Mesothelial cell of epicardium (in vitro differentiated cells): ENCODE measurements around the gene SMG6. TPM values are rescaled to one million over a fixed set of nuclear protein-coding genes. Genes with fewer than 3 reads are reported as not detected.

Experiments used
- DNase-seq, 2 experiments: peaks; one replicate each; pipeline ENCODE4 v3.0.0; 2021; ENCODE audit warnings: low spot score in 2 of 2; ENCODE audit not compliant: unreplicated experiment in 2 of 2
- H3K27ac Mint-ChIP-seq: 2 replicates; pipeline ENCODE4 v1.8.0; 2021; ENCODE audit warnings: mixed read lengths
- H3K27me3 Mint-ChIP-seq: 2 replicates; pipeline ENCODE4 v1.8.0; 2021; ENCODE audit warnings: low read depth, mixed read lengths
- H3K36me3 Mint-ChIP-seq: 2 replicates; pipeline ENCODE4 v1.8.0; 2021; ENCODE audit warnings: mixed read lengths
- H3K4me1 Mint-ChIP-seq: 2 replicates; pipeline ENCODE4 v1.8.0; 2021; ENCODE audit warnings: mixed read lengths
- H3K4me3 Mint-ChIP-seq: 2 replicates; pipeline ENCODE4 v1.8.0; 2021; ENCODE audit warnings: mild to moderate bottlenecking, moderate library complexity, mixed read lengths
- H3K9me3 Mint-ChIP-seq: 2 replicates; pipeline ENCODE4 v1.8.0; 2021; ENCODE audit warnings: mixed read lengths
- CTCF ChIP-seq: fragments of 200-600 bp; sonication (generic); IDR thresholded peaks from one replicate; pipeline ENCODE4 v1.5.0; 2021; ENCODE audit warnings: antibody characterized with exemption; ENCODE audit not compliant: unreplicated experiment
- total RNA-seq: library from RNA; stranded (reverse); gene quantifications from 3 replicates; pipeline ENCODE4 v1.2.1, GENCODE V29; 2021

Gene SMG6
- total RNA-seq, 1 donor from 2014 or later: 58.3 TPM

- H3K4me3 Mint-ChIP-seq: no peak overlapping the region
- no peak for TF ChIP-seq CTCF
- H3K9me3 Mint-ChIP-seq: no peaks in the 10 kb centered on the region
- H3K36me3 Mint-ChIP-seq: peaks cover 3% of the 10 kb centered on the region
- no peak for DNase-seq
- H3K27ac Mint-ChIP-seq: peak overlapping the region; percentile 99
- H3K27me3 Mint-ChIP-seq: no peaks in the 10 kb centered on the region
- H3K4me1 Mint-ChIP-seq: peaks cover 50% of the 10 kb centered on the region
Observed at GRCh38 chr17:2138318-2138717, 165.3 kb downstream of the SMG6 start.

GRCh38 chr17:2137342-2138098, 166.1 kb downstream of the SMG6 start:
- no peak for DNase-seq
- peak overlapping the region; percentile 14 for H3K4me3 Mint-ChIP-seq
- H3K27me3 Mint-ChIP-seq: no peaks in the 10 kb centered on the region
- no peaks in the 10 kb centered on the region for H3K9me3 Mint-ChIP-seq
- no peak for TF ChIP-seq CTCF
- H3K4me1 Mint-ChIP-seq: peaks cover 51% of the 10 kb centered on the region
- no peaks in the 10 kb centered on the region for H3K36me3 Mint-ChIP-seq
- H3K27ac Mint-ChIP-seq: peak overlapping the region; percentile 99

GRCh38 chr17:2136241-2136640, 167.3 kb downstream of the SMG6 start:
- Mint-ChIP-seq H3K27me3 (no peaks in the 10 kb centered on the region), H3K4me3 (no peak overlapping the region), H3K27ac (peak overlapping the region; percentile 86), H3K9me3 (no peaks in the 10 kb centered on the region), H3K4me1 (peaks cover 54% of the 10 kb centered on the region), H3K36me3 (peaks cover 3% of the 10 kb centered on the region)
- no peak for TF ChIP-seq CTCF
- no peak for DNase-seq

GRCh38 chr17:2128011-2128410, 175.6 kb downstream of the SMG6 start:
- peaks cover 31% of the 10 kb centered on the region for H3K4me1 Mint-ChIP-seq
- H3K36me3 Mint-ChIP-seq: peaks cover 15% of the 10 kb centered on the region
- H3K27me3 Mint-ChIP-seq: no peaks in the 10 kb centered on the region
- no peak for TF ChIP-seq CTCF
- no peak for DNase-seq
- no peak overlapping the region for H3K4me3 Mint-ChIP-seq
- H3K9me3 Mint-ChIP-seq: peaks cover 3% of the 10 kb centered on the region
- peak overlapping the region; percentile 9 for H3K27ac Mint-ChIP-seq

- TF ChIP-seq CTCF: no peak
- peak overlapping the region; percentile 92 for H3K27ac Mint-ChIP-seq
- DNase-seq: no peak
- H3K9me3 Mint-ChIP-seq: peaks cover 3% of the 10 kb centered on the region
- peaks cover 31% of the 10 kb centered on the region for H3K4me1 Mint-ChIP-seq
- H3K27me3 Mint-ChIP-seq: no peaks in the 10 kb centered on the region
- no peak overlapping the region for H3K4me3 Mint-ChIP-seq
- peaks cover 22% of the 10 kb centered on the region for H3K36me3 Mint-ChIP-seq
Observed at GRCh38 chr17:2125013-2125535, 178.5 kb downstream of the SMG6 start.
